Endothelial cell of coronary artery (primary cell): ENCODE measurements around the gene OR4X2. TPM values are rescaled to one million over a fixed set of nuclear protein-coding genes. Genes with fewer than 3 reads are reported as not detected.

Experiments used
- total RNA-seq: library from RNA; depleted of rRNA; stranded (reverse); fragments of >200 nt; gene quantifications from 2 replicates; pipeline ENCODE4 v1.2.3, GENCODE V29; 2014

The OR4X2 gene, protein sequence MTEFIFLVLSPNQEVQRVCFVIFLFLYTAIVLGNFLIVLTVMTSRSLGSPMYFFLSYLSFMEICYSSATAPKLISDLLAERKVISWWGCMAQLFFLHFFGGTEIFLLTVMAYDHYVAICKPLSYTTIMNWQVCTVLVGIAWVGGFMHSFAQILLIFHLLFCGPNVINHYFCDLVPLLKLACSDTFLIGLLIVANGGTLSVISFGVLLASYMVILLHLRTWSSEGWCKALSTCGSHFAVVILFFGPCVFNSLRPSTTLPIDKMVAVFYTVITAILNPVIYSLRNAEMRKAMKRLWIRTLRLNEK
- not detected in 2 replicates for total RNA-seq

DNA sequence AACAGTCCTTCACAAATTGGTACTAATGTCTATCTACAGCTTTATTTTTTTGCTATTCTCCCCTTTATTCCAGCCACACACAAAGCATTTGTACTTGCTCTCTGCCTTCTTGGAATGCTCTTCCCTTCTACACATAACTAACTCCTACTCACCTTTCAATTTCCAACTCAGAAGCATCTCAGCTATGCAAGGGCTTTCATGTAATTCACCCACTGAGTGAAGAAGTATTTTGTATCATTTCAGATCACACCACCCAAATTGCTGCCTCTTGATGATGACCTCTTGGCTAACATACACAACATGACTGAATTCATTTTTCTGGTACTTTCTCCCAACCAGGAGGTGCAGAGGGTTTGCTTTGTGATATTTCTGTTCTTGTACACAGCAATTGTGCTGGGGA lies at the start of gene OR4X2:
Gene OR4X2 (plus strand): TSS at position 301 of the 400 bp plus-strand sequence. CDS start 0 bp downstream, at position 301.

DNA sequence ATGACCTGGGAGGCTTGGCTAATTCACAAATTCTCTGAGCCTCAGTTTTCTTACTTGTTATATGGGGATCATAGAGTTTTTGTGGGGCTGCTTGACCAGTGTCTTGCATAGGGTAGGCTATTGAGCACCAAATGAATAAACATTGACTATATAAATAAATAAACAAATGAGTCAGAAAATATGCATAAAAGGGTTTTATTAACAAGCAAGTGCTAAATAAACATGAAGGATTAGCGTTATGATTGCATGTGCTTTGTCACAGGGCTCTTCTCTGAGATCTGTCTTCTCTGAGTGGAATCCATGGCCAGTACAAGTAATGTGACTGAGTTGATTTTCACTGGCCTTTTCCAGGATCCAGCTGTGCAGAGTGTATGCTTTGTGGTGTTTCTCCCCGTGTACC lies 28.4 kb upstream of the OR4X2 start, which contains the start of gene OR4B1:
Gene OR4B1 (plus strand): TSS at position 301 of the 400 bp plus-strand sequence. CDS start 0 bp downstream, at position 301.

DNA sequence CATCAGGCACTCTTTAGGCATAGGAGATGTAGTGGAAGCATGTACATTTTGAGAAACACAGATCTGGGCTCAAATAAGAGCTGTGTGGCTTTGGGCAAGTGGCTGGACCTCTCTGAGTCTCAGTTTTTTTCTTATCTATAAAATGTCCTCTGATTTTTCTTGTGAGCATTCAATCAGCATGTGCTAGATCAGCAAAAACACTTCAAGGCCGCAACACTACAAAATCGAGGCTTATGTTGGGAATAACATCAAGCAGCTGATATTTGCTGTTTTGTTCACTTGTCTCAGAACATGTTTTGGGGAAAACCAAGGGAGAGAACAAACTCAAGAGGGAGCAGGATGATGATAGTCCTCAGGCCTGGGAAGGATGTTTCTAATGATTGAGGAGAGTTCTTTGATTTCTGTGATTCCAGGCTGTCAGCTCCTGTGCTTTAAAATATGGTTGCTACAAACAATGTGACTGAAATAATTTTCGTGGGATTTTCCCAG lies 18.6 kb downstream of the OR4X2 start, which contains the start of gene OR4X1:
Gene OR4X1 (plus strand): TSS at position 439 of the 489 bp plus-strand sequence. CDS start 0 bp downstream, at position 439.

Other genes starting within 250 kb of the OR4X2 start
- gene OR4B1, start 28.3 kb upstream of the OR4X2 start, total RNA-seq = not detected in 2 replicates
- gene OR4X1, start 18.8 kb downstream of the OR4X2 start, total RNA-seq = not detected in 2 replicates
- not detected in 2 replicates for gene OR4S1, start 61.1 kb downstream of the OR4X2 start, total RNA-seq
- gene OR4C3, start 79.8 kb downstream of the OR4X2 start, total RNA-seq = not detected in 2 replicates
- gene OR4C5, start 121.4 kb downstream of the OR4X2 start, total RNA-seq = not detected in 2 replicates
- gene OR4A47, start 243.7 kb downstream of the OR4X2 start, total RNA-seq = not detected in 2 replicates